C4-2B (cell line): Measurements from ENCODE around the gene CD226.

Experiments used
- CTCF ChIP-seq: fragments of 450-650 bp; conservative IDR thresholded peaks from 2 replicates; pipeline ENCODE4 v1.5.1; 2017; ENCODE audit warnings: mild to moderate bottlenecking
- ZFX ChIP-seq: fragments of 450-650 bp; IDR thresholded peaks from 2 replicates; pipeline ENCODE4 v1.6.1; 2017

- no peak for TF ChIP-seq CTCF
- no peak for TF ChIP-seq ZFX
Measured at GRCh38 chr18:69981948-69982347, 34.3 kb upstream of the CD226 start.
